HG03108 (cell line): Measurements from ENCODE around the gene TP53BP2.
"Not testable (repeated sequence)": the region's sequence is repeated elsewhere in the genome, so short reads cannot be mapped to it uniquely, and the experiment has no call there.

Experiments
- ATAC-seq: cut with Tn5 transposase; IDR thresholded peaks from one replicate; pipeline ENCODE4 v1.9.1; 2021; ENCODE audit warnings: moderate library complexity; ENCODE audit not compliant: unreplicated experiment

Gene TP53BP2

GRCh38 chr1:223745731-223746130, 100.0 kb downstream of the TP53BP2 start:
- no peak for ATAC-seq

GRCh38 chr1:223742856-223743517, 102.8 kb downstream of the TP53BP2 start:
- ATAC-seq: no peak

GRCh38 chr1:223741861-223742260, 103.9 kb downstream of the TP53BP2 start:
- no peak for ATAC-seq

GRCh38 chr1:223740038-223740736, 105.6 kb downstream of the TP53BP2 start:
- not testable (repeated sequence) for ATAC-seq

- no peak for ATAC-seq
These were observed 106.2 kb downstream of the TP53BP2 start for GRCh38 chr1:223739366-223740037.

- no peak for ATAC-seq
These were observed 107.0 kb downstream of the TP53BP2 start for GRCh38 chr1:223738465-223739365.

- ATAC-seq: no peak
These were observed 108.4 kb downstream of the TP53BP2 start for GRCh38 chr1:223737342-223737741.

- ATAC-seq: not testable (repeated sequence)
These were observed 109.1 kb downstream of the TP53BP2 start for GRCh38 chr1:223736638-223737037.

GRCh38 chr1:223733898-223734852, 111.6 kb downstream of the TP53BP2 start:
- no peak for ATAC-seq

GRCh38 chr1:223732993-223733798, 112.6 kb downstream of the TP53BP2 start:
- ATAC-seq: no peak

GRCh38 chr1:223731133-223731770, 114.5 kb downstream of the TP53BP2 start:
- ATAC-seq: no peak

GRCh38 chr1:223730479-223731132, 115.1 kb downstream of the TP53BP2 start:
- ATAC-seq: no peak

- no peak for ATAC-seq
These were observed 115.8 kb downstream of the TP53BP2 start for GRCh38 chr1:223729906-223730305.
